GM19043 (cell line): ENCODE data around the gene MS4A12.
"Not testable (repeated sequence)": the region's sequence is repeated elsewhere in the genome, so short reads cannot be mapped to it uniquely, and the experiment has no call there.

ENCODE experiments used
- ATAC-seq: cut with Tn5 transposase; IDR thresholded peaks from one replicate; pipeline ENCODE4 v1.9.1; 2021; ENCODE audit warnings: low read depth; ENCODE audit not compliant: unreplicated experiment

MS4A12 gene, protein sequence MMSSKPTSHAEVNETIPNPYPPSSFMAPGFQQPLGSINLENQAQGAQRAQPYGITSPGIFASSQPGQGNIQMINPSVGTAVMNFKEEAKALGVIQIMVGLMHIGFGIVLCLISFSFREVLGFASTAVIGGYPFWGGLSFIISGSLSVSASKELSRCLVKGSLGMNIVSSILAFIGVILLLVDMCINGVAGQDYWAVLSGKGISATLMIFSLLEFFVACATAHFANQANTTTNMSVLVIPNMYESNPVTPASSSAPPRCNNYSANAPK

DNA sequence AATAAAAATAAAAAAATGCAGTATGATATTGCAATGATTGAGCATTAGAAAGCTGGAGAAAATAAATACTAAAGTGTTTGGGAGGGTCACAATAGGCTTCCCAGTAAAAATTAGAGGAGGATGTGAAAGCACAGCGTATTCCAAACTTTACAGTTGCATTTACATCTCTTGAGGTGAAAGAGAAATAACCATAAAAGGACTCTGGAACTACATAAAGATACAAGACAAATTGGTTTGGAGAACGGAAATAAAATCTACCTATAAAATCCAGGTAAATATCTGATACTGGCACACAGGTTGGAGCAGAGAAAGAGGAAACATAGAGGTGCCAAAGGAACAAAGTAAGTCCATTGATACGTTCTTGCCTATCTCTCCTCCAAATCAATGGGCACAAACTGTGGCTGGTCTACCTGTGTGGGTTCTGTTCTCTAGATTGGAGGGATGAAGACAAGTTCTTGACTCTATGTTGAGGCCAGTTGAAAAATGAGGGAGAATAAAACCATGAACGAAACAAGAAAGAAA, at the start of gene MS4A12:
Gene MS4A12 (plus strand): TSS at position 291 of the 522 bp plus-strand sequence. CDS start 4,541 bp downstream, outside the sequence.
- no peak for ATAC-seq

DNA sequence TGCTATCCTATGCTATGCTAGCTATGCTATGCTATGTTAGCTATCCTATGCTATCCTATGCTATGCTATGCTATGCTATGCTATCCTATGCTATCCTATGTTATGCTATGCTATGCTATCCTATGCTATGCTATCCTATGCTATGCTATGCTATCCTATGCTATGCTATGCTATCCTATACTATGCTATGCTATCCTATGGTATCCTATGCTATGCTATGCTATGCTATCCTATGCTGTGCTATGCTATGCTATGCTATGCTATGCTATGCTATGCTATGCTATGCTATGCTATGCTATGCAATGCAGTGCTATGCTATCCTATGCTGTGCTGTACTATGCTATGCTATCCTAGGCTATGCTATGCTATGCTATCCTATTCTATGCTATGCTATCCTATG, 45.5 kb upstream of the MS4A12 start:
- ATAC-seq, result no peak

DNA sequence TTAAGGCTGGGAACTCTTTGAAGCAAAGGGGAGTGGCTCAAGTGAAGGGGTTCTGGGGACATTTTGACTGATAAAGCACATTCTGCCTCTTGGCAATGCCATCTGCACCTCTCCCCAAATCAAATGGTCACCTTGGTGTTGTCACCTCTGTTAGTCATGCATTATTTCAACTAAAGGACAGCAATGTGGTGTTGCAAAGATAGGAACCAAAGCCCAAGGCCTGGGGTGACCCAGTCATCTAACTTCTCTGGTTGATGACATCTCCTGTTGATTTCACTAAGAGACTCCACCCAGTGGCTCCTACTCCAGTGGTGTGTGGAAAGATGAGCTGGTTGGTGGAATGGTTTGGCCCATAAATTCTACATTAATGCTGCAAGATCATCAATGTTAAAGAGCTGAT, 44.7 kb upstream of the MS4A12 start:
- ATAC-seq, result no peak

DNA sequence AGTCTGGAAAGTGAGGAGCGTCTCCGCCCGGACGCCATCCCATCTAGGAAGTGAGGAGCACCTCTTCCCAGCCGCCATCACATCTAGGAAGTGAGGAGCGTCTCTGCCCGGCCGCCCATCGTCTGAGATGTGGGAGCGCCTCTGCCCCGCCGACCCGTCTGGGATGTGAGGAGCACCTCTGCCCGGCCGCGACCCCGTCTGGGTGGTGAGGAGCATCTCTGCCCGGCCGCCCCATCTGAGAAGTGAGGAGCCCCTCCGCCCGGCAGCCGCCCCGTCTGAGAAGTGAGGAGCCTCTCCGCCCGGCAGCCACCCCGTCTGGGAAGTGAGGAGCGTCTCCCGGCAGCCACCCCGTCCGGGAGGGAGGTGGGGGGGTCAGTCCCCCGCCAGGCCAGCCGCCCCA, 41.4 kb upstream of the MS4A12 start:
- not testable (repeated sequence) for ATAC-seq

DNA sequence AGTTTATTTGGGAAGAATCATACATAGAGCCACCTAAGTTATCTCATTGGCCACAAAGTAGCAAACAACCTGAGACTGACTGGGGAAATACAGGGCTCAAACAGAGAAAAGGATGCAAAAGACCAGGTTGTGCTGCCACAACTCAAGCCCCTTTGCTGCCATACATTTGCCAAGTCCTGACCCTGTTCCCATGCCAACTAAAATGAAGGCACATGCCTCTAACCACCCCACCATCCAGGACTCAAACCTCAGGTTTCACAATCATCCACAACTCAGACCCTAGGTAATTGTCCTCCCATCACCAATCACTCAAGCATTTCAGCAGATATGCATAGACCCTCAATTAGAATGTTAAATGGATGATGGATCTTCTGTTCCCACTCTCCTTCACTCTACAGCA, 38.4 kb upstream of the MS4A12 start:
- ATAC-seq, result no peak

DNA sequence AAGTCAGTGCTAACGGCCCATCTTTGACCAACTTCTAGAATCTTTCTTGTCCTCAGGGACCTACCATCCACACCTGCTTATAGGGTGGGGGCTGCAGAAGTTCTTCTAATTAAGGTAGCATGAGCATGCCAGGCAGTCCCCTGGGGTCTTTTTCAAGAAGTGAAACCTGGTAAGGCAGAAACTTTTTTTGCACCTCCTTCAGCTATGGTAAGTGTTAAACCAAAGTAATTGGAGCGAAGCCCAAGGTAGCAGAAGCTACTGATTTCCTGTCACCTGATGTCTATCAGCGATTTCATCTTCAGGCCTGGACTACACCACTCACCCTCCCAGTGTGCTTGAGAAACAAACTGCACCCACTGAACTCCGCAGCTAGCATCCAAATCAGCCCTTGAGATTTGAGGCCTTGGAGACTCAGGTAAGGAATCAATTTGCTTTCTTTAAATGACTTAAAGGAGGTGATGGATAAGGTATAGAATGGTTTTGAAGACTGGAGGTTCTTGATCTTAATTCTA, 37.0 kb upstream of the MS4A12 start, which contains the start of gene MS4A1:
Gene MS4A1 (plus strand): TSS at position 317 of the 512 bp plus-strand sequence. CDS start 6,528 bp downstream, outside the sequence.
- ATAC-seq, result peak; percentile 81

DNA sequence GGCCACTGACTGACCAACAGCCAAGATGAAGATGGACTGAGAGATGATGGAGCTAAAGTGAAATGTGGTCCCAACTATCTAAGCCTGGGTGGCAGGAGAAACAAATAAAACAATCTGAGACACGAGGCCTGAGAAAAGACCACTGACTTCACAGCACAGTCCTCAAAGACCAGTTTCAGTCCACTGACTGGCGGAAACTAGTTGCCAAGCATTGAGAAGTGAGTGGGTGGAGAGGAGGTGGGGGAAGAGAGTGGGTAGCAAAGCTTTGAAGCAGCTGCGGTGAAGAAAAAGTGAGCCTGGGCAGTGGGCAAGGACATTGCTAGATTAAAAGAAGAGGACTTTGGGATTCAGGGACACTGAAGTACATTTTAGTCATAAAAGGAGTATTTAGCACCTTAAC, 35.0 kb upstream of the MS4A12 start:
- peak; percentile 33 for ATAC-seq

DNA sequence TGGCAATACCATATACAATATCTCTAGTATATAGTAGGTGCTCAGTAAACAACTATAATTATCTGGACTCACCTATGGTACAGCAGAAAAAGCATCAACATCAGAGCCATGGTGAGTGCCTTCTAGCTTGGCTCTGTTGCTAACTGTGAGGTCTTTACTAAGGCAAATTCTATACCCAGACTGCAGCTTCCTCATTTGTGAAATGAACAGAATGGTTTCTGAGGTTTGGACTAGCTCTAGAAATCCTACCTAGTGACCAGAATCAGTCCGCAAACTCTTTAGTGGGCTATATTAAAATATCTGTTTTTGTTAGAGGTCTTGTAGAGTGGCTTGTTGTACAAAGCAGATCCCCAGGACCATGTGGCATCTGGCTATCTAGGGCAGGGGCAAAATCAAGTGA, 33.2 kb upstream of the MS4A12 start:
- no peak for ATAC-seq

DNA sequence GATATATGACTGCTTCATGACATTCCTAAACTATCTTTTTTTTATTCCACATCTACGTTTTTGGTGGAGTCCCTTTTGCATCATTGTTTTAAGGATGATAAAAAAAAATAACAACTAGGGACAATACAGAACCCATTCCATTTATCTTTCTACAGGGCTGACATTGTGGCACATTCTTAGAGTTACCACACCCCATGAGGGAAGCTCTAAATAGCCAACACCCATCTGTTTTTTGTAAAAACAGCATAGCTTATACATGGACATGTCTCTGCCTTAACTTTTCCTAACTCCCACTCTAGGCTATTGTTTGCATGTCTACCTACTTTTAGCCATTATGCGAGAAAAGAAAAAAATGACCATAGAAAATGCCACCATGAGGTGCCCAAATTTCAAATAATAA, 23.7 kb upstream of the MS4A12 start:
- no peak for ATAC-seq

DNA sequence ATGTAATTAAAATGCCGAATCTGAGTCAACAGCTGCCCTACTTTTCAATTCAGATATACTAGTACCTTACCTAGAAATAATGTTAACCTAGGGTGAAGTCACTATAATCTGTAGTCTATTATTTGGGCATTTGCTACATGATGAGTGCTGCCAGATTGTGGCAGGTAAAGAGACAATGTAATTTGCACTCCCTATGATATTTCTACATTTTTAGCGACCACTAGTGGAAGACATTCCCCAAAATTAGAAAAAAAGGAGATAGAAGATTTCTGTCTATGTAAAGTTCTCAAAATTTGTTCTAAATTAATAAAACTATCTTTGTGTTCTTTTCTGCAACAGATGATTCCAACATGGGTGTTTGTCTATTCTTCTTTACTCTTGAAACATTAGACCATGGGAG, 22.9 kb upstream of the MS4A12 start:
- no peak for ATAC-seq

DNA sequence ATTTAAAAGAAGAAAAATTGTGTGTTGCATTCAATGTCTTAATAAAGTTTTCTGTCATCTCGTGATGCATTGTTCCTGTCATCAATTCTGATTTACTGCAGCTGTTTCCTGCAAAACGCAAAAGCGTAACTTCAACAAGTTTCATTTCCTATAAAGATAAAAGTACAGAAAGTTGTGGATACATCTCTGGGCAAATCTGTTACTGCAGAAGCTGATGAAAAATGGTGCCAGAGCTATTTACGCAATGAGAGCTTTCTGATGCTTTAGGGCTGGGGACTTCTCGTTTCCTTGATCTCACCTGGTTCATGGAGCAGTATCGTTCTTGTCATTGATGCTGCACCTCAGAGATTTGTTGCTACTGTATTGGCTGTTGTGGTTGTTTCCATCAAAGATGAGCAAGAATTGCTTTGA, 15.5 kb upstream of the MS4A12 start:
- peak; percentile 68 for ATAC-seq

DNA sequence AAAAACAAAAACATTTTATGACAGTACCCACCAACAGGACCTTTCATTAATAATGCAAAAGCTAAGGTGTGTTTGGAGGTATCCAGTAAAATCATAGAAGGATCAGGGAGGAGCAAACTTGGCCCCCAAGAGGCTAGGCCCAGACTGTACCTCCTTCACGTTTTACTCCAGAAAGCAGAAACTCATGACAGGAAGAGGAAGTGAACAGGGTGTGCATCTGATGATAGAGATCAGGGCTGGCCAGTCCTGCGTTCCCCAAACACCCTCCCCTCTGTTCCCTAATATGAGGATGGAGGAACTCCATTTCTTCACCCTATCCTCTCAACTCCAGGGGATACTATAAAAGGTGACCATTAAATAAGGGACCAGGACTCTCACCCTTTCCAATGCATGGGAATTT, 10.2 kb upstream of the MS4A12 start:
- ATAC-seq, result no peak

DNA sequence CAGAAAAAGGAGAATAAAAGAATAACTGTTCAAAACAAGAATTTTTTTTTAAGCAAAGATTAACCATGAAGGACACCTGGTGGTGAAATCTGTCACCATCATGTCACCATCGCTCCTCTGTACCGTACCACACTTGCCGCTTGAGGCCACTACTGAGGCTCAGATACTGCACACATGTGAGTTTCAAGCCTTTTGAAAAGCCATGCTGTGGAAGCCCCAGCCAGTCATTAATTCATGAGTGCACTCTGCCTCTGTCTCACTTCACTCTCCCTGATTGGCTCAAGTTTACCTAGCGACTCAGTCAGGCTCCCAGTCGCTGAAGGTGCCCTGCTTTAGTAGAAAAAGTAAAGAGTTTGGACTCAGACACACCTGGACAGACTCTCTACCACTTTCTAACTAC, 6.6 kb upstream of the MS4A12 start:
- ATAC-seq, result peak; percentile 98

DNA sequence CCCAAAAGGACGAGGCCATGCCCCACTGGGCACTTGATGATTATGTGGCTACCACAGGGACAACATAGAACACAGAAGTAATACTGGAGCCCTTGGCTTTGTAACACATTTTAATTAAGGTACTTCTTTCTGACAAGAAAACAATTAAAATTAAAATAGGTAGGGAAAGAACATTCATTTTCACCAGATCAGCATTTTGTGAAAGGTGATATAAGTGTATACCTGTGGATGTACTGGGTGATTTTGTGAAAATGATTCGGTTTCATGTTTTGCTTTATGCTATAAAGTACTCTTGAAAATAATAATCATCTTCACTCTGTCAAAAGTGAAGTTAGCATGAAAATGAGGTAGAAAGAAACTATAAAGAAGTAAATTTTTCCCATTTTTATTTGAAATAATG, 876 bp downstream of the MS4A12 start:
- no peak for ATAC-seq

DNA sequence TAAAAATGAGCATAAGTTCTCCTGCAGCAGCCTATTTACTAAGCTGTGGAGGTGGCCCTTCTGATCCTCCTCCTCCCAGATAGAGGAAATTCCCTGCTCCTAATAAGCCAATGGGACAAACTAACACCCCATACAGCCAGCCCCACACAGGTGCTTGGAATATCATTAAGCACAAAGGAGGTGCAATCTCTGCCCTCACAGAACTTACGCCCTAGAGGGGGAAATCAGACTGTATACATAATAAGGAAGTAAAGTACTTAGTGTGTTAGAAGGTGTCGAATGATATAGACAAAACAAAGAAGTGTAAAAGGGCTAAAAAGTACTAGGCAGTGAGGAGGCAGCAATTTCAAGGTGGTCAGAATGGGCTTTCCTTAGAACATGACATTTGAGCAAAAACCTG, 5.8 kb downstream of the MS4A12 start:
- no peak for ATAC-seq

DNA sequence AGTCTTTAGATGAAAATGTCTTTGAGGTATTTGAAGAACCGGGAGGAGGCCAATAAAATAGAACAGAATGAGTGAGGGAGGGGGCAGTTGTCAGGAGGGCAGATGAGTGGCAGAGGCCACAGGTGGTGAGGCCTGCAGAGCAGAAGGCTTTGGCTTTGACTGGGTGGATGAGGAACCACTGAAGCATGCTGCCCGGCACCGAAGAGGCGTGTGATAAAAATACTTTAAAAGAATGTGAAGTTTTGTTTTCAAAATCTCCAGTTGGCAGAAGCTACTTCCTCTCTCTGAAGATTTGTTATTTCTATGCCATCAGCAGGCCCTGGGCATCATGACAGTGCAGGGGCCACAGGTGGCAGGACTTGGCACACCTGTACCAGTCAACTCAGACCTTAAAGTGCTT, 6.3 kb downstream of the MS4A12 start:
- ATAC-seq, result no peak

DNA sequence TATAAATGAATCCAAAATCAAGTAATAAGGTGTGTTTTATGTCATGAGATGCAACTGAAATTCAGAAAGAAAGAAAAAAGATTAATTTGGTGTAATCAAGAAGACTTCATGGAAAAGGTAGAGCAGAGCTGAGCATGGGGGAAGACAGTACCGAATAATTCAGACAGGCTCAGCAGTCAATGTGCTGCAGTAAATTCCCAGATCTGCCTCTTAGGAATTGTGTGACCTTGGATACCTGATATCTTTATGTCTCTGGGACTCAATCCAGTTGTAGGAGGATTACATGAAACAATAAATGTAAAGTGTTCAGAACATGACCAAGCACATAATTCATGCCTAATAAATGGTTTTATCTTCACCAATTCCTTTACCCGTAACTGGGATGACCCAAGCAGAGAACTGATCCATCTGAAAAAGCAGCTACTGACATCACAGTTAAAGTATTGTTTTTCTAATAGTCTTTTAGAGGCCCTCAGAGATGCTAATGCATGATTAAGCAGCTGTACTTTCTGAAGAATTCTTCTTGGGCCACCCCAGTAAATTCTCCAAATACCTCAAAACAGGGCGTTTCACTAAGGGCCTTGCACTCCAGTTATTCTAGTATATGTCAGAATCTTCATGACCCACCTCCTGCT, 7.8 kb downstream of the MS4A12 start:
- no peak for ATAC-seq

DNA sequence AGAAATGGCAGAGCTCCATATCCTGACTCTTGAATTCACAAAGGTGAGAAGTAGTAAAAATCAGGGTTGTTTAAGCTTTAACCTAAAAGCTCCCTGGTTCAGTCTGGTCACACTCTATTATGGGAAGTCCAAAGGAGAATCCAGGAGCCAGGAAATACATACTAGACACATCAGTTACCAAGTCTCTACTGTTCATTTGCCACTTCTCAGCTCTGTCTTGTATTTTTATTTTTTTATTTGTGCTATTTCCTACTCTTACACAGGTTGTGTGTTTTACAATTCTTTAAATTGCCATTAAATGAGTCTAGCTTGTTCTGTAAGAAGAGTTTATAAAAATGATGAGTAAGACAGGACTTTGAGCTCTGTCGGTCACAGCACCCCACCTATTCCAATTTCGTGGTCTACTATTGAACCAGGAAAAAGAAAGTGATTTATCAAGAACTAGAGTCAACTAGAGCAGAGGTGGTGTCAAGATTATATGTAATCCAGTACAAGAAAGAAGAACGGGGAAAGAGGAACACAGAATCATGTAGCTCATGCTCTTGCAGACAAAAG, 9.7 kb downstream of the MS4A12 start:
- ATAC-seq, result no peak

DNA sequence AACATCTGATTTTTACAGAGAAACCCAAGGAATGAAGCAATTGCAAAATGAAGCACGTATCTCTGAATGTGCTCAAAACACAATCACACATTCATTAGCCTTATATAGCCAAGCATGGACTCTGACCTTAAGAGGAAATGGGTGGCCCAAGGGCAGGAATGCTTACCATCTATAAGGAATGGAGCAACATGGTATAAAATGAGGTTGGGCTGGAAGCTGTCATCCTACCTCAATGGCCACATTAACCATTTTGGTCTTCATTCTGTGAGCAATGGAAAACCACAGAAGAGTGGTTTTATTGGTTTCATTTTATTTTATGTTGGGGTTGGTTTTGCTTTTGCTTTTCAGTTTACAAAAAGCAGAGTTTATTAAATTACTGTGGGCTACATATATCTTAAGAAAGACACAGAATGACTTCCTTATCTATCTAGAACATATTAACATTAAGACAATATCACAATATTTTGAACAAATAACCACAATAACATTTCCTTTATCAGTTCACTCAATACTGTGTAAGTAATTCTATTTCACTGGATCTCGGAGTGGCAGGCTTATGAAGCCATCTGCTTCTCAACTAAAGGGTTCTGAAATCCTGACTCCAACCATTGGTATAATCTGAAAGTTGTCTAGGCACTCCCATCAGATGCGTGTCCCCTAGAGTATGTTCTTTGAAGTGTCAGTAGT, 11.8 kb downstream of the MS4A12 start:
- ATAC-seq, result no peak

DNA sequence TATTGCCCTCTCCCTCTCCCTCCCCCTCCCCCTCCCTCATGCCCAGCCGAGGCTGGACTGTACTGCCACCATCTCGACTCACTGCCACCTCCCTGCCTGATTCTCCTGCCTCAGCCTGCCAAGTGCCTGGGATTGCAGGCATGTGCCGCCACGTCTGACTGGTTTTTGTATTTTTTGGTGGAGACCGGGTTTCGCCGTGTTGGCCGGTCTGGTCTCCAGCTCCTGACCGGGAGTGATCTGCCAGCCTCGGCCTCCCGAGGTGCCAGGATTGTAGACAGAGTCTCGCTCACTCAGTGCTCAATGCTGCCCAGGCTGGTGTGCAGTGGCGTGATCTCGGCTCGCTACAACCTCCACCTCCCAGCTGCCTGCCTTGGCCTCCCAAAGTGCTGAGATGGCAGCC, 17.0 kb downstream of the MS4A12 start:
- not testable (repeated sequence) for ATAC-seq

DNA sequence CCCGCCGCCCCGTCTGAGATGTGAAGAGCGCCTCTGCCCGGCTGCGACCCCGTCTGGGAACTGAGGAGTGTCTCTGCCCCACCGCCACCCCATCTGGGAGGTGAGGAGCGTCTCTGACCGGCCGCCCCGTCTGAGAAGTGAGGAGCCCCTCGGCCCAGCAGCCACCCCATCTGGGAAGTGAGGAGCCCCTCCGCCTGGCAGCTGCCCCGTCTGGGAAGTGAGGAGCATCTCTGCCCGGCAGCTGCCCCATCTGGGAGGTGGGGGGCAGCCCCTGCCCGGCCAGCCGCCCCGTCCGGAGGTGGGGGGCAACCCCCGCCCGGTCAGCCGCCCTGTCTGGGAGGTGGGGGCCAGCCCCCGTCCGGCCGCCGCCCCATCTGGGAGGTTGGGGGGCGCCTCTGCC, 17.6 kb downstream of the MS4A12 start:
- not testable (repeated sequence) for ATAC-seq
